Measurements from ENCODE around the gene ZNF346. TPM values are rescaled to one million over a fixed set of nuclear protein-coding genes. Genes with fewer than 3 reads are reported as not detected.
"Not testable (repeated sequence)": the region's sequence is repeated elsewhere in the genome, so short reads cannot be mapped to it uniquely, and the experiment has no call there.

ZNF346 gene
- total RNA-seq, 1 donor from 2014 or later = 26.3 TPM

GRCh38 chr5:176985516-176985915 lies 37.0 kb upstream of the ZNF346 start:
- Mint-ChIP-seq H3K4me3 (ENCODE audit: unreplicated experiment) (no peak overlapping the region), H3K4me1 (ENCODE audit: unreplicated experiment) (no peaks in the 10 kb centered on the region), H3K9me3 (ENCODE audit: unreplicated experiment) (no peaks in the 10 kb centered on the region), H3K27me3 (ENCODE audit: unreplicated experiment) (peaks cover 2% of the 10 kb centered on the region), H3K36me3 (ENCODE audit: low read depth, unreplicated experiment) (peaks cover 10% of the 10 kb centered on the region), H3K27ac (ENCODE audit: unreplicated experiment) (no peak overlapping the region)
- TF ChIP-seq CTCF (IDR thresholded peaks at IDR 0.05; ENCODE audit: unreplicated experiment) = no peak
- no peak for DNase-seq (ENCODE audit: low spot score)

- DNase-seq (ENCODE audit: low spot score) = no peak
- Mint-ChIP-seq H3K9me3 (ENCODE audit: unreplicated experiment) (no peaks in the 10 kb centered on the region), H3K36me3 (ENCODE audit: low read depth, unreplicated experiment) (peaks cover 10% of the 10 kb centered on the region), H3K4me3 (ENCODE audit: unreplicated experiment) (no peak overlapping the region), H3K27ac (ENCODE audit: unreplicated experiment) (no peak overlapping the region), H3K4me1 (ENCODE audit: unreplicated experiment) (no peaks in the 10 kb centered on the region), H3K27me3 (ENCODE audit: unreplicated experiment) (peaks cover 2% of the 10 kb centered on the region)
- no peak for TF ChIP-seq CTCF (IDR thresholded peaks at IDR 0.05; ENCODE audit: unreplicated experiment)
Observed at GRCh38 chr5:176986280-176986679, 36.2 kb upstream of the ZNF346 start.

GRCh38 chr5:176987583-176987982 lies 34.9 kb upstream of the ZNF346 start:
- no peaks in the 10 kb centered on the region for H3K4me1 Mint-ChIP-seq (ENCODE audit: unreplicated experiment)
- H3K36me3 Mint-ChIP-seq (ENCODE audit: low read depth, unreplicated experiment) = peaks cover 4% of the 10 kb centered on the region
- H3K27ac Mint-ChIP-seq (ENCODE audit: unreplicated experiment) = no peak overlapping the region
- no peak for DNase-seq (ENCODE audit: low spot score)
- TF ChIP-seq CTCF (IDR thresholded peaks at IDR 0.05; ENCODE audit: unreplicated experiment) = no peak
- H3K4me3 Mint-ChIP-seq (ENCODE audit: unreplicated experiment) = no peak overlapping the region
- peaks cover 2% of the 10 kb centered on the region for H3K27me3 Mint-ChIP-seq (ENCODE audit: unreplicated experiment)
- H3K9me3 Mint-ChIP-seq (ENCODE audit: unreplicated experiment) = no peaks in the 10 kb centered on the region

- not testable (repeated sequence) for DNase-seq (ENCODE audit: low spot score); H3K36me3 Mint-ChIP-seq (ENCODE audit: low read depth, unreplicated experiment); H3K27me3 Mint-ChIP-seq (ENCODE audit: unreplicated experiment); H3K4me1 Mint-ChIP-seq (ENCODE audit: unreplicated experiment); H3K4me3 Mint-ChIP-seq (ENCODE audit: unreplicated experiment); H3K9me3 Mint-ChIP-seq (ENCODE audit: unreplicated experiment); H3K27ac Mint-ChIP-seq (ENCODE audit: unreplicated experiment)
Observed at GRCh38 chr5:176993081-176993480, 29.4 kb upstream of the ZNF346 start.

- Mint-ChIP-seq H3K9me3 (ENCODE audit: unreplicated experiment) (no peaks in the 10 kb centered on the region), H3K27ac (ENCODE audit: unreplicated experiment) (no peak overlapping the region), H3K4me3 (ENCODE audit: unreplicated experiment) (no peak overlapping the region), H3K4me1 (ENCODE audit: unreplicated experiment) (peaks cover 3% of the 10 kb centered on the region), H3K36me3 (ENCODE audit: low read depth, unreplicated experiment) (peaks cover 7% of the 10 kb centered on the region), H3K27me3 (ENCODE audit: unreplicated experiment) (no peaks in the 10 kb centered on the region)
- TF ChIP-seq CTCF (IDR thresholded peaks at IDR 0.05; ENCODE audit: unreplicated experiment) = no peak
- DNase-seq (ENCODE audit: low spot score) = no peak
Observed at GRCh38 chr5:176994460-176995121, 27.9 kb upstream of the ZNF346 start.

All from endothelial cell (in vitro differentiated cells).